ENCODE results near the gene FBXW10.
"Not testable (repeated sequence)": the region's sequence is repeated elsewhere in the genome, so short reads cannot be mapped to it uniquely, and the experiment has no call there.

GRCh38 chr17:18719428-18720110 lies 24.3 kb upstream of the FBXW10 start:
- TF ChIP-seq CTCF (IDR thresholded peaks at IDR 0.05; ENCODE audit: low read length); EZH2 (IDR thresholded peaks at IDR 0.05; ENCODE audit: borderline replicate concordance, low read length): not testable (repeated sequence)
